Nephron progenitor cell (in vitro differentiated cells): ENCODE measurements around the gene PET117.

Experiments
- DNase-seq: peaks from one replicate; pipeline ENCODE4 v3.0.0; 2021
- H3K27ac Mint-ChIP-seq: 2 replicates; pipeline ENCODE4 v1.8.0; 2021; ENCODE audit warnings: mild to moderate bottlenecking, moderate library complexity, mixed read lengths
- H3K27me3 Mint-ChIP-seq: 2 replicates; pipeline ENCODE4 v1.8.0; 2021; ENCODE audit warnings: mild to moderate bottlenecking, low read depth, mixed read lengths; ENCODE audit not compliant: poor library complexity
- H3K36me3 Mint-ChIP-seq: 2 replicates; pipeline ENCODE4 v1.8.0; 2021; ENCODE audit warnings: low read depth, mixed read lengths
- H3K4me1 Mint-ChIP-seq: 2 replicates; pipeline ENCODE4 v1.8.0; 2021; ENCODE audit warnings: mixed read lengths
- H3K4me3 Mint-ChIP-seq: 2 replicates; pipeline ENCODE4 v1.8.0; 2021; ENCODE audit warnings: mild to moderate bottlenecking, moderate library complexity, mixed read lengths
- H3K9me3 Mint-ChIP-seq: 2 replicates; pipeline ENCODE4 v1.8.0; 2021; ENCODE audit warnings: mild to moderate bottlenecking, moderate library complexity, mixed read lengths
- TF ChIP-seq, protein P1 (sequence below): fragments of 200-600 bp; sonication (generic); IDR thresholded peaks from 2 replicates; pipeline ENCODE4 v1.5.0; 2021; ENCODE audit warnings: antibody characterized with exemption

PET117 gene

DNA sequence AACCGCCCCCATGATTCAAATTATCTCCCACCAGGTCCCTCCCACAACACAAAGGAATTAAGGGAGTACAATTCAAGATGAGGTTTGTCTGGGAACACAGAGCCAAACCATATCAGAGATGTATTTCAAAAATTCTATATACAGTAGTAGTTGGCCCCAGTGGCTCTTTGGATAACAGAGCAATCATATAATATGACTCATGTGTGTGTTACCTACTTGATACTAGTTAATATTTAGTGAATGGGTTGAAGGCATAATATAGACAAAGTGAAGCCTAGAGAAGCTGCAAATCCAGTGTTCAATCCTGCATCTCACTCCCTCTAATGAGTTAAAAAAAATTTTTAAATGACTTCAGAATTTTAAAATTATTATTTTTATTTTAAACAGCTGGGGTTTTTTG is 43.2 kb downstream of the PET117 start:
- Mint-ChIP-seq H3K27ac (no peak overlapping the region), H3K4me1 (no peaks in the 10 kb centered on the region), H3K36me3 (peaks cover 86% of the 10 kb centered on the region), H3K27me3 (peaks cover 4% of the 10 kb centered on the region), H3K4me3 (no peak overlapping the region), H3K9me3 (peaks cover 24% of the 10 kb centered on the region)
- DNase-seq: no peak
- TF ChIP-seq, protein P1, sequence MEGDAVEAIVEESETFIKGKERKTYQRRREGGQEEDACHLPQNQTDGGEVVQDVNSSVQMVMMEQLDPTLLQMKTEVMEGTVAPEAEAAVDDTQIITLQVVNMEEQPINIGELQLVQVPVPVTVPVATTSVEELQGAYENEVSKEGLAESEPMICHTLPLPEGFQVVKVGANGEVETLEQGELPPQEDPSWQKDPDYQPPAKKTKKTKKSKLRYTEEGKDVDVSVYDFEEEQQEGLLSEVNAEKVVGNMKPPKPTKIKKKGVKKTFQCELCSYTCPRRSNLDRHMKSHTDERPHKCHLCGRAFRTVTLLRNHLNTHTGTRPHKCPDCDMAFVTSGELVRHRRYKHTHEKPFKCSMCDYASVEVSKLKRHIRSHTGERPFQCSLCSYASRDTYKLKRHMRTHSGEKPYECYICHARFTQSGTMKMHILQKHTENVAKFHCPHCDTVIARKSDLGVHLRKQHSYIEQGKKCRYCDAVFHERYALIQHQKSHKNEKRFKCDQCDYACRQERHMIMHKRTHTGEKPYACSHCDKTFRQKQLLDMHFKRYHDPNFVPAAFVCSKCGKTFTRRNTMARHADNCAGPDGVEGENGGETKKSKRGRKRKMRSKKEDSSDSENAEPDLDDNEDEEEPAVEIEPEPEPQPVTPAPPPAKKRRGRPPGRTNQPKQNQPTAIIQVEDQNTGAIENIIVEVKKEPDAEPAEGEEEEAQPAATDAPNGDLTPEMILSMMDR: no peak

DNA sequence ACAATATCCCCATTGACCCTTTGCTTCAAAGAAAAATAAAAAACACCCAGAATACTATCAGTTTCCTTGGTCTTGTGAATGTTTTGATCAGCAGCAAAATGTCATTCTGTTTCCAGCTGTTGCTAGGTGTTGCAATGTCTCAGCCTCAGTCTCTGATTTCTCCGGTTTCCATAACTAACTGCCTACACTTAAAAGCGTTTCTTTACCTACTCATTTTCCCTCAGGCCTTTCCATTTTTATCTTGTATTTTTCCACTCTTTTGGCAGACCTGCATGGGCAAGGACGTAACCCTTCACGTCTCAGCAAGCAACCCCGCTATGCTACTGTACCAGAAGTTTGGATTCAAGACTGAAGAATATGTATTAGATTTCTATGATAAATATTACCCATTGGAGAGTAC is 49.4 kb downstream of the PET117 start:
- H3K36me3 Mint-ChIP-seq: peaks cover 65% of the 10 kb centered on the region
- no peak overlapping the region for H3K27ac Mint-ChIP-seq

DNA sequence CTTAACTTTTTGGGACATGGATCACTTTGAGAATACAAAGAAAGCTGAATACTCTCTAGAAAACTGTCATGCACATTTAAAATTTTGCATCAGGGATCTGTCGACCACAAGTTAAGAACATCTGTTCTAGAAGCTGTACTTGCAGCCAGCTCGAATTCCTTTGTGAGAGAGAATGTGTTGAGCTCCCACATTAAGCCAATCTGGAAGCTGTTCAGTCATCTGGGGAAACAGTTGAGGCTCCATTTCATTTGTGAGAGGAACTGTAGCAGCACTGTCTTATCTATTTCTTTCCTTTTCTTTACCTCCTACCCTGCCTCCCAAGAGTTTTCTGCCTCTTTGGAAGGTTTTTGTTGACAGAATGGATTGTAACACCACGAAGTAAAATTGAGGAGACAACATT is 50.8 kb downstream of the PET117 start:
- Mint-ChIP-seq H3K4me3 (no peak overlapping the region), H3K27me3 (no peaks in the 10 kb centered on the region), H3K27ac (peak overlapping the region; percentile 72), H3K9me3 (peaks cover 2% of the 10 kb centered on the region), H3K36me3 (peaks cover 60% of the 10 kb centered on the region), H3K4me1 (no peaks in the 10 kb centered on the region)
- TF ChIP-seq, protein P1: no peak
- DNase-seq: no peak

More for the DNA sequence above, 49.4 kb downstream of the PET117 start:
- Mint-ChIP-seq H3K4me1 (no peaks in the 10 kb centered on the region), H3K9me3 (no peaks in the 10 kb centered on the region), H3K27me3 (no peaks in the 10 kb centered on the region), H3K4me3 (no peak overlapping the region)
- no peak for DNase-seq
- TF ChIP-seq, protein P1: no peak

DNA sequence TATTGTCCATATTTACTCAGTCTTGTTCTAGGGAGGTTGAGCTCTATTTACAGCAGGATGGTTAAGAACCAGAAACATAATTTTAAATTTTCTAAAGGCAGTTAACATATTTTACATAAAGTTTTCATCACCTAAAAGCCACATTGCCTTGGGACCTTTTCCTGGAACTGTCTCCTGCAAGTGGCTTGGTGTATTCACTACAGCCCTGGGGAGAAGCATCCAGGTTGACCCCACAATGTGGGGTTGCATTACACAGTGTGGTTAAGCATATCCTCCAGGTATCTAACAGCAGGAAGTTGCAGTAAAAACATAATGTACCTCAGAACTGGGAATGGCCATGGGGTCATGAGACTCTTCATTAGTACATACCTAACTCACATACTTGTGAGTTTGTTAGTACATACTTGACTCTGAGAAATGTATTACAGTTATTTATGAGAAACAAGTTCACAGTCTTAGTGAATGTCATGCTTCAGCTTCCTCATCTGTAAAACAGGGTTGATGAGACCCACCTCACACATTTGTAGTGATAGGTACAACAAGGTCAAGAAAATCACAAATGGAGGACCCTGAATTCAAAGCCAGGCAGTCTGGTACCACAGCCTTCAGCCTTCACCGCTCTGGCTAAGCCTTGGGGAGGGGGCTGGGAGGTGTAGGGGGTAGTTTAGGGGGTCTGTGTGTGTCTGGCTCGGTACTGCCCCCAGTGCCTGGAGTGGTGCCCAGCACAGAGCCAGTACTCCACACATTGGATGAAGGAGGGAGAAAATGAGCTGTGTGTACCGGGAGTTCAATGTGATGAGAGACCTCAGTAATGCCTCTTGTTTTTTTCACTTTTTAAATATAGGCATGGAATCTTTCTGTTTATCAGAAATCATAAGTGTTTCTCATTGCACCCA is 52.9 kb downstream of the PET117 start:
- H3K4me1 Mint-ChIP-seq: no peaks in the 10 kb centered on the region
- H3K36me3 Mint-ChIP-seq: peaks cover 56% of the 10 kb centered on the region
- no peak for DNase-seq
- TF ChIP-seq, protein P1: no peak
- peaks cover 10% of the 10 kb centered on the region for H3K9me3 Mint-ChIP-seq
- no peak overlapping the region for H3K4me3 Mint-ChIP-seq
- H3K27ac Mint-ChIP-seq: no peak overlapping the region
- no peaks in the 10 kb centered on the region for H3K27me3 Mint-ChIP-seq

DNA sequence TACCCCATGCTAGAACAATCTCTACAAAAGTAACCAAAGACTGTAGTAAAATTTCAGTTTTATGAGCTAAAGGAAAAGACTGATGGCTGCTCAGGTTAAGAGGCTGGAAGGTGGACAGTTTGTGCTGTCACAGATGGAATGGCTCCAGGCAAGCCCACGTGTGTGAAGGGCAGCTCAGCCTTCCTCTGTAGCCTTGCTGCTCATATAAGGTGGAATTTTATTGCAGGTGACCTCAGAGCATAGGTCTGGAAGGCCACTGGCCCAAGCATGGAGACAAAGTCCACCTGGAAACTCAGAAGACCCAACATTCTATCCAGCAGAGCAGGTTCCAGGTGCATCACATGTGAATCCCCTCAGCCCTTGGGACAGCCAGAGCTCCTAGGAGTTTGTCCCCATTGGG is 53.6 kb downstream of the PET117 start:
- no peaks in the 10 kb centered on the region for H3K27me3 Mint-ChIP-seq
- no peak for DNase-seq
- no peak overlapping the region for H3K4me3 Mint-ChIP-seq
- TF ChIP-seq, protein P1: no peak
- H3K27ac Mint-ChIP-seq: no peak overlapping the region
- H3K36me3 Mint-ChIP-seq: peaks cover 52% of the 10 kb centered on the region
- no peaks in the 10 kb centered on the region for H3K4me1 Mint-ChIP-seq
- H3K9me3 Mint-ChIP-seq: peaks cover 10% of the 10 kb centered on the region
